ENCODE data around the gene STX1A.

GRCh38 chr7:73688288-73688687 lies 31.2 kb downstream of the STX1A start:
- TF ChIP-seq POLR2A (IDR thresholded peaks at IDR 0.05; ENCODE audit: low read length) (no peak), CTCF (IDR thresholded peaks at IDR 0.05) (no peak)

Data from A549 (cell line).